Stimulated activated CD8-positive, alpha-beta memory T cell treated with anti-CD3 and anti-CD28 coated beads, Interleukin-12 subunit alpha, Interleukin-12 subunit beta, amount 100 ng/mL, for 24 hours (primary cell): ENCODE measurements around the gene HOXD11.

Experiments
- DNase-seq: peaks from one replicate; pipeline ENCODE4 v3.0.0-alpha.2; 2020; ENCODE audit errors: extremely low read depth

Gene HOXD11

GRCh38 chr2:176081376-176081836 is 25.7 kb upstream of the HOXD11 start:
- DNase-seq: no peak

- no peak for DNase-seq
These were observed 25.1 kb upstream of the HOXD11 start for GRCh38 chr2:176081837-176082524.

GRCh38 chr2:176082525-176082823 is 24.6 kb upstream of the HOXD11 start:
- no peak for DNase-seq

- DNase-seq: no peak
These were observed 24.0 kb upstream of the HOXD11 start for GRCh38 chr2:176082824-176083751.

- DNase-seq: no peak
These were observed 23.3 kb upstream of the HOXD11 start, which contains the start of gene EVX2 for GRCh38 chr2:176083796-176084261. Gene EVX2, minus strand, starts transcription at chr2:176083962. Its CDS starts 186 bp downstream, at chr2:176083776.

- no peak for DNase-seq
These were observed 22.4 kb upstream of the HOXD11 start for GRCh38 chr2:176084611-176085119.

GRCh38 chr2:176085120-176085788 is 21.8 kb upstream of the HOXD11 start:
- no peak for DNase-seq

GRCh38 chr2:176085861-176086771 is 21.0 kb upstream of the HOXD11 start:
- DNase-seq: no peak

- DNase-seq: no peak
These were observed 19.6 kb upstream of the HOXD11 start for GRCh38 chr2:176087330-176088047.

GRCh38 chr2:176088048-176088936 is 18.8 kb upstream of the HOXD11 start:
- no peak for DNase-seq

GRCh38 chr2:176088937-176089842 is 17.9 kb upstream of the HOXD11 start:
- DNase-seq: no peak

GRCh38 chr2:176089843-176090395 is 17.2 kb upstream of the HOXD11 start:
- no peak for DNase-seq

- DNase-seq: no peak
These were observed 16.2 kb upstream of the HOXD11 start for GRCh38 chr2:176090862-176091261.

- DNase-seq: no peak
These were observed 15.5 kb upstream of the HOXD11 start for GRCh38 chr2:176091329-176092258.

- no peak for DNase-seq
These were observed 14.6 kb upstream of the HOXD11 start, which contains the start of gene HOXD13 for GRCh38 chr2:176092270-176093144. Gene HOXD13, plus strand, starts transcription at chr2:176092721. Its CDS starts 170 bp downstream, at chr2:176092891.
